GM21526 (cell line): ENCODE measurements around the gene UMODL1.
"Not testable (repeated sequence)": the region's sequence is repeated elsewhere in the genome, so short reads cannot be mapped to it uniquely, and the experiment has no call there.

Experiments
- ATAC-seq: cut with Tn5 transposase; IDR thresholded peaks from one replicate; pipeline ENCODE4 v1.9.1; 2021; ENCODE audit warnings: moderate library complexity; ENCODE audit not compliant: unreplicated experiment, low FRiP score

The UMODL1 gene

DNA sequence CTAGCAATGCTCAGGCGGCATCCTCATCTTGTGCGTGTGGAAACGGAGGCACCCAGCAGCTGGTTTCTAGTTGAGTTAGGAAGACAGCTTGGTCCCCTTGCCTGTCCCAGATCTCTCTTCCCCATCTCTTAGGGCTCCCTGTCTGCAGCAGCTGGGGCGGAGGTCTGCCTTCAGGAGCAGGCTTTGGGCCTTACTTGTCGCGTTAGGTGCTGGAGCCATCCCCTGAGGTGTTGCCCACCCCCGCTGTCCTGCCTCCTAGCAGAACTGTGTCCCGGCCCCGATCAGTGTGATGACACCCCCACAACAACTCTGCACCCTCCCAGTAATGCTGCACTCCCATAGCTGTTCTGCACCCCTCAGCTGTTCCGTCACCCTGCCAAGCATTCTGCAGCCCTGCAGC lies 40.7 kb downstream of the UMODL1 start:
- ATAC-seq = no peak

DNA sequence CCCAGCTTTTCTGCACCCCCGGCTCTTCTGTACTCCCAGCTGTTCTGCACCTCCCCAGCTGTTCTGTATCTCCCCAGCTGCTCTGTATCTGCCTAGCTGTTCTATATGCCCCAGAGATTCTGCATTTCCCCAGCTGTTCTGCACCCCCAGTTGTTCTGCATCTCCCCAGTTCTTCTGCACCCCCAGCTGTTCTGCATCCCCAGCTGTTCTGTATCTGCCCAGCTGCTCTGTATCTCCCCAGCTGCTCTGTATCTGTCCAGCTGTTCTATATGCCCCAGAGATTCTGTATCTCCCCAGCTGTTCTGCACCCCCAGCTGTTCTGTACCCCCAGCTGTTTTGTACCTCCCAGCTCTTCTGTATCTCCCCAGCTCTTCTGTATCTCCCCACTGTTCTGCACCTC lies 41.1 kb downstream of the UMODL1 start:
- ATAC-seq = no peak

DNA sequence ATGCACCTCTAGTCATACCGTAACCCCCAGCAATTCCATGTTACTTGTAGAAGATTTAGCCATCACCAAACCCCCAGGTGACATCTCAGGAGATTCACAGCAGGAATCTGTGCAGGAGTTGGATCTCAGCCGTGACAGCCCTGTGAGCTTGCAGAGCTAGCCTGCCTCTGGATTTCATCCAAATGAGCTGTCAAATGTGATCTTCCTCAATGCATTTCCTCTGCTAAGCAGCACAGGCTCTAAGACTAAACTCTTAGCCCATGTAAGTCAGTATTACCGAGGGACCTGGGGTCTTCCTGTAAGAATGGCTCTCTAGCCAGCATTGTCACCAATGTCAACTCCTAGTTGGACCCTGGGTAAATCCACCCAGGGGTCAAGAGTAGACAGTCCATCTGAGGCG lies 41.7 kb downstream of the UMODL1 start:
- no peak for ATAC-seq

DNA sequence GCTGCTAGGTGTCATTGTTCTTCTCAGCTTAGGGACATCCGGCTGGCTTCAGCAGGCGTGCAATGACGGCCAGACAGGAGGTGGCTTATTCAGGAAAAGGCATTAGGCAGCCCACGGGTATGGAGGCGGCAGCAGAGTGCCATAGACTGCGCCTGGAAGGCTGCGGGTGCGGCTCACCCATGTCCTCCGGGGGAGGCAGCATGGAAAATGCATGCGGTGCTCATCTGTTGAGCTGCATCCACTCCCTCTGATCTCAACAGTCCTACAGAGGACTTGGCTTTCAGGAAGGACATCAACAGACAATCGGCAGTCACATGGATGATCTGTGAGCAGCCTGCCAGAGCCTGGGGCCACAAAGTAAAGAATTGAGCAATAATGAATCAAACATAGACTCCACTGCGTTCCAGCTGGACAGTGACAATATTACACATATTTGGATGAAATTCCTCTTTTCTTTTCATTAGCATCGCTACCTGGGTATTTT lies 42.9 kb downstream of the UMODL1 start:
- ATAC-seq = no peak

DNA sequence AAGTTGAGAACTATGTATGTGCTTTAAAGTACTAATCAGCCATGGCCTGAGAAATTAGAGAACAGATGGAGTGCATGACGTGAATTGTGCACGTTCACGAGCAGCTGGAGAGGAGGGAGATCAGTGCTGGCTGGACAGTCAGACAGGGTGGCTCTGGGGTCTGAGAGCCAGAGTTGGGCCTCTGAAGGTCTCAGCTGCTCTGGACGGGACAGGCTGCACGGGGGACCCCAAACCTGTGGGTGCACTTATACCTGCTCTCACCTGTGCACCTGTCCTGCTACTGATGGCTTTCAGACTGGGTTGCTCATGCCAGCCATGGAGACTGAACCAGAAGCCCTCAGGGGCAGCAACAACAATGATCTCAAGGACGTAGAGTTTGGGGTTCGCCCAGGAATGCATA lies 43.5 kb downstream of the UMODL1 start:
- ATAC-seq = no peak

DNA sequence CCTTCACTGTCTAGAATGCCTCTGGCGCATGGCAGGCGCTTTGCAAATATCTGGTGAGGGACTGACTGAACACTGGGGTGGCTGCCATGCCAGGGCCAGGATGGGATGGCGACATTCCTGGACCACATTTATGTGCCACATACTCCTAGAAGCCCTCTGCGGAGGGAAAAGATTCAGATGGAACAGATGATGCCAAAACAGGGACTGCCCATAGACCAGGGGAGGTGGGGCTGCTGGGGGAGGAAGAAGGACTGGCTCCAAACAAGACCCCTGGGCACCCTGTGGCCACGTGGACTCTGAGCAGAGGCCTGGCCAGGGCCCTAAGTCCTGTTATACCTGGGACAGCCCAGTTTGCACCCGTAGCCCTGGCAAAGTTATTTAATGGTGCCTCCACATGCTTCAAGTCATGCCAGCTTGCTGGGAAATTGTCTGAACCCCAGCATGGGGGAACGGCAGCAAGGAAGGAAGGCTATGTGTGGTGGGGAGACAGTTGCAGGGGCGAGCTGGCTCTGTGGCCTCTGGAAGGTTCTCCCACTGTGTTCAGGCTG lies 44.1 kb downstream of the UMODL1 start:
- no peak for ATAC-seq

DNA sequence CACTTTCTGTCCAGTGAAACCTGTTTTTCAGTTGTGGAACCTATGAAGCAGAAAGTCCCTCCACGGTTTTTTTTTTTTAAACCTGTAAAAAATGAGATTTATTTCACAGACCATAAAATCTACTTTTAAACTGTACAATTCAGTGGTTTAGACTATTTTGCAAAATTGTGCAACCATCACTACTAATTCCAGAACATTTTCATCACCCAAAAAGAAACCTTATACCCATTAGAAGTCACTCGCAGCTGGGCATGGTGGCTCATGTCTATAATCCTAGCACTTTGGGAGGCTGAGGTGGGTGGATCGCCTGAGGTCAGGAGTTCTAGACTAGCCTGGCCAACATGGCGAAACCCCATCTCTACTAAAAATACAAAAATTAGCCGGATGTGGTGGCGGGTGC lies 45.4 kb downstream of the UMODL1 start:
- not testable (repeated sequence) for ATAC-seq

DNA sequence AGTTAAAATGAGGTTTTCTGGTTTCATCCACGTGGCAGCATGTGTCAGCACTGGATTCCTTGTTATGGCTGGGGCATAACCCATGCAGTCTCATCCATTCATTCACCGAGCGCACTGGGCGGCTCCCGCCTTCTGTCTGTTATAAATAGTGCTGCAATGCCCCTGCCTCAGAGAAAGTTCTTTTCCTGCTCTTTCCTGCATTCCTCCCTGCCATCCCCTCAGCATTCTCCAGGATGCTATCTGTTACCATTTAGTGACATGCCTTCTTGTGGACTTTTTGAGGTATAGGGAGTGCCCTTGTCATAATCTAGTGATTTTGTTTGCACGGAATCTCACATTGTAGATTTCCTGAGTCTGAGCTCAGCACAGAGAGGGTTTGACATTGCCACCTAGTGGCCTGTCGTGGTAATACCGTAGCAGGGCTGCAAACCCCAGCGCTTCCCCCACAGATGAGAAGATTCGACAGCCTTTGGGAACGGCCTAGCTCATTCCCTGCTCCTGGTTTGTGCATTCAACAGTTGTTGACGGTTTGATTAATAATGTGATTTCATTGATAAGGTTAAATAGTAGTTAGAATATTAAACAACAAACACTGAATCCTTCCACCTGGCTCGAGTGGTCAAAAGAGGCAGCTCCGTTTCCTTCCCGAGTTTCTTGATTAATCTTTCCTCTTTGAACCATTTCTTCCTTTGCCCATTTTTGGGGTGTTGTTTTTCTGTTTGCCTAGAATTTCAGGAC lies 46.3 kb downstream of the UMODL1 start:
- ATAC-seq = peak; percentile 57

DNA sequence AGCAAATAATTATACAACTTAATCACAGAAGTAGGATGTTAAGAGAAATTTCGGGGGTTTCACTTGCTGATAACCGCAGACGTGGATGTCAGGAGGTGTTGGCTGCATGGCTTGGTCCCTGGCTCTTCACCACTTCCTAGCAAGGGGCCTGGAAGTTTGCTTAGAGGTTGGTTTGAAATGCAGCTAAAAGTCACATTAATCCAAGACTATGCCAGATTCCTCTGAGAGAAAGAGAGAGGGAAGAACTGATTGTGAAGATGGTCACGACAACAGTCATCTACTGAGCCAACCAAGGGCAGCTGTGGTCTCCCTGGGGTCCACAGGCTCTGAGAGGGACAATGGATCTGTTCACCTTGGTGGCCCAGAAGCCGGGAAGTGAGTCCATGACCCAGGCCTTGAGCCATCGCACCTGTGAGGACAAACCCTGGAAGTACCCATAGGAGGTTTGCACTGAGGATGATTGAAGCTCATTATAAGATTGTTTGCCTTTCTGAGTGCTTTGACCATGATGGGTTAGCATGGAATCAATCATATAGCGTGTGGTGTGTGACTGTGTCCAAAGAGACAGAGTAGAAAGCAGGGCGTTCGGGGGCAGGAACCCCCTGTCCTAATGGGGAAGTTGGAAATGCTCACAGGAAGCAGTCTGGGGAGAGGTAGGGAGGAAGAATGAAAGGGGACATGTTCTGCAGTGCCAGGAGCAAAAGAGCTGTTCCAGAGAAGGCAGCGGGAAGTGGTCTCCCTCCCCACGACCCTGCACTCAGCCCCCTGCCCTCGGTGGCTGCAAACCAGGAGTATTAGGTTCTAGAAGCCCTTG lies 47.1 kb downstream of the UMODL1 start:
- no peak for ATAC-seq

DNA sequence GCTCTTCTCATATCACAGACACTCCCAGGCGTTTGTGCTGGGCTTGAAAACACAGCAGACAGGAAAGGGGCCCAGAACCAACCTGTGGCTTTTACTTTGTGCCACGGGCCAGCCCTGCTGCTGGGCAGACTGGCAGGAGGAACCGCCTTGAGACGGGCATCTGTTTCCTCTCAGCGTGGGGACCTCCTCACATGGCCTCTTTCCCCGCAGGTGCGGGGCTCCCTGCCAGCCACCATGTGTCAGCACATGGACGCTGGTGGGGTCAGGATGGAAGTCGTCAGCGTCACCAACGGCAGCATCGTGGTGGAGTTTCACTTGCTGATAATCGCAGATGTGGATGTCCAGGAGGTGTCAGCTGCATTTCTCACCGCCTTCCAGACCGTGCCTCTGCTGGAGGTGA lies 47.8 kb downstream of the UMODL1 start:
- no peak for ATAC-seq

DNA sequence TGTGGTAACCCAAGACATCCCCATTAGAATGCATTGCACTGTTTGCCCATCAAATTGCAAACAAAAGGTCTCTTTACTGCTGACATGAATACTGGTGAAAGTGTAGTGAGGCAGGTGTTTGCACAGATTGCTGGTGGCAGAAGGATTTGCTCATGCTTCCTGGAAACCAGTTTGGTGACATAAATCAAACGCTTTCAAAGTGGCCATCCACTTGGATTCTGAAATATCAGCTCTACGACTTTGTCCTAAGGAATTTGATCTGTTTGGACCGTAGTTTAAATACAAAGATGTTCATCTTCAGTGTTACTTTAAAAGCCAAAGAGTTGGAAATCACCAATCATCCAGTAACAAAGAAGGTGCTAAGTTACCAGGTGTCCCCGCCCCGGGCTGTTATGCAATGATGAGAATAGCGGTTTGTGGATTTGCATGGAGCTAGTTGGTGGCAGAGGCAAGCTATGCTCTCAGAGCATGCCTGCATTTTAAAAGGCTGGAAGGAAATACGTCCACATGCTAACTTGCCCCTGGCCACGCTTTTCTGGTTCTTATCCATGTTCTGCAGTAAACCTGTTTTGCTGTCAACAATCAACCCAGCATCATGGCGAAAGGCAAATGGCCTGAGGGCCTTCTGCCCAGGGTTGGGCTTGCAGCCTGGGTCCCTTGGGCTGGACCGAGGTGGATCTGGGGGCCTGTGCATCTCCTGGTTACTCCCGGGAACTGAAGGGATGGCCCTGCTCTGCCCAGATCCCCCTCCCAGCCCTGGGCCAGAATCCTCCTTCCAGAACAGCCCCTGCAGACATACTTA lies 49.2 kb downstream of the UMODL1 start:
- ATAC-seq = no peak

DNA sequence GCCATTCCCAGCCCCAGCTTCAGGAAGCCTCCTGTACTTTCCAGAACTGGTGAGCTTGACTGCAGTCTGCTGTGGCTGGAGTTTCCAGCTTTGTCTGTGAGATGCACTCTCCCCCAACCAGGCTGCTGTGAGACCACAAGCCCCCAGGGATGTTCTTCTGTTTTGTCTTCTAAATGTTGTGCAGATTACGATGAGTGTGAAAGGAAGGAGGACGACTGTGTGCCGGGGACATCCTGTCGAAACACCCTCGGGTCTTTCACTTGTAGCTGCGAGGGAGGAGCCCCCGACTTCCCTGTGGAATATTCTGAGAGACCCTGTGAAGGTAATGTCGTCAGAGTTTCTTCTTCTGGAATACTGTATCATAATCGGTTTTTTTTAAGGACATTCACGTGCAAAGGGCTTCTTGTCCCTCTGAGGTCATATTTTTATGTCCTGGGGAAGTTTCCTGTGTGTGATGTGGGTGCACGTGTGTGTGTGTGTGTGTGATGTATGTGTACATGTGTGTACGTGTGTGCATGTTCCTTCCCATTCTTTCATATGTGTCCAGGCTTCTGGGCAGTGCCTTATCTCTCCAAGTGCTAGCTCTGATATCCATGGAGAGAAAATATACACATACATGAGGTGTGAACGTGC lies 49.9 kb downstream of the UMODL1 start:
- ATAC-seq = no peak

DNA sequence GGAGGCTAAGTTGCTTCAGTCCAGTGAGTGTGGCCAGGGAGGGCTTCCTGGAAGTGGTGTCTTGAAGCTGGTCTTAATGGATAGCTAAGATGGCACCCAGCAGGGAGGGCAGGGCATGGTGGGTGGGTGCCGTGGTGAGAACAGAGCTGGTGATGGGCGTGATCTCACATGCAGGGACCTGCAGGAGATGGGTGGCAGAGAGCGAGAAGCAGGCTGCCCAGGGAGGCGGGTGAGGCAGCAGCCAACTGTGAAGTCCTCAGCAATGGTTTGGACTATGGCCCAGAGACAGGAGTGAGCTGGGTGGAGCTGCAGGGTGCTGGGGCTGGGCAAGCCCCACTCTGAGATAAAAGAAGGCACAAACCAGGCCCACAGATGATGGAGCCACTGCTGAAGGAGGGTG lies 50.7 kb downstream of the UMODL1 start:
- no peak for ATAC-seq

DNA sequence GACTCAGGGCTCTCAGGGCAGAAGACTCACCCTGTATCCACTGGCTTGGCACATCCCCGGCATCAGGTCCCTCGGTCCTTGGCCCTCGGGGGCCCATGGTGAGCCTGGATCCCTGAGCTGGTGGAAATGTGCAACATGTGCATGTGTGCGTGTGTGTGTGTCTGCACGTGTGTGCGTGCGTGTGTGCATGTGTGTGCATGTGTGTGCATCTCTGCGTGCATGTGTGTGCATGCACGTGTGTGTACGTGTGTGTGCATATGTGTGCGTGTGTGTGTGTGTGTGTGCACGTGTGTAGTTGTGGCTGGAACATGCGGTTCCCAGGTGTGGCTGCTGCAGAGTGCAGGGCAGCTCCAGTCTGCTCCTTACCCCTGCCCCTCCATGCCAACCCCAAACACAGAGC lies 51.3 kb downstream of the UMODL1 start:
- ATAC-seq = no peak

DNA sequence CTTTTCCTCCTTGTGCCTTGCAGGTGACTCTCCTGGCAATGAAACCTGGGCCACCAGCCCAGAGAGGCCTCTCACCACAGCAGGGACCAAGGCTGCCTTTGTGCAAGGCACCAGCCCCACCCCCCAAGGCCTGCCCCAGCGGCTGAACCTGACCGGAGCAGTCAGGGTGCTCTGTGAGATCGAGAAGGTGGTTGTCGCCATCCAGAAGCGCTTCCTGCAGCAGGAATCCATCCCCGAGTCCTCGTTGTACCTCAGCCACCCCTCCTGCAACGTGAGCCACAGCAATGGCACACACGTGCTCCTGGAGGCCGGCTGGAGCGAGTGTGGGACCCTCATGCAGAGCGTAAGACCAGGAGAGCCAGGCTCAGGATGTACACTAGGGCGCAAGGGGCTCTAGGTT lies 51.7 kb downstream of the UMODL1 start:
- no peak for ATAC-seq

DNA sequence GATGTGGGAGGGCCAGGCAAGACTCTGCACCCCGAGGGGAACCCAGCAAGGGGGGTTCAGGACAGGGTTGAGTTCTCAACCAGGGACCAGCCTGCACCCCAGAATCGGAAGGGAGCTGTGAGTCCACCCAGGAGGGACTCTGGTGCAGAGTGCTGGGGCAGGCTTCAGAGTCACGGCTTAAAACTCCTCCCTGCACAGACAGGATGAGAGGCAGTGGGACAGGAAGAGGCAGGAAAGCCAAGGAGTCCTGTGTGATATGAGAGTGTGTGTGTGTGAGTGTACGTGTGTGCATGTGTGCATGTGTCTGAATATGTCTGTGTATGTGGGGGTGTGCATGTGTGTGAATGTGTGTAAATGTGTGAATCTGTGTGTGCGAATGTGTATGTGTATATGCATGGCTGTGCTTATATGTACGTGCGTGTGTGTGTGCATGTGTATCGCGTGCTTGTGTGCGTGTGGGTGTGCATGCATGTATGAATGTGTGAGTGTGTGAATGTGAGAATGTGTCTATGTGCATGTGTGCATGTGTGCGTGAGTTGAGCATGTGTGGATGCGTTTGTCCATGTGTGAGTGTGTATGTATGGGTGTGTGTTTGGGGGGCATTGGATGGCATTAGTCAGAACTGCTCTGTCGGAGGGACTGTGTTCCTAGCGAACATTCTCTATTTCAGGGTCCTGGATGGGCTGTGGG lies 52.2 kb downstream of the UMODL1 start:
- ATAC-seq = no peak

DNA sequence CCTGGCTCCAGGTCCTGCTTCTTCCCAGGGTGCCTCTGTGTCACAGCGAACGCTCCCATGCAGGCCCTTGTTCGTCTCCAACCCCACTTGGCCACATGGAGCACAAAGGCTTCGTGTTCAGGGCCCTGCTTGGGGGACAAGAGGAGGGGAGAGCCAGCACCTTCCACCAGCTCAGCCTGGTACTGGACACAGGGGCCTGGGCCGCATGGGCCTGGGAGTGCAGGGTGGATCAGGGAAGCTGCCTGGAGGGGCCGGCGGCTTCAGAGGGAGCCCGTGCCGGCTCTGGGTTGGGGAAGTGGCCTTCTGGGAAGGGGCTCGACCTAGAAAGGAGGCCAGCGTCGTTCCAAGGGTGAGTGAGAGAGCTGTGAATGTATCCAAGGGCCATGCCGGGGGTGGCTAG lies 53.0 kb downstream of the UMODL1 start:
- no peak for ATAC-seq

DNA sequence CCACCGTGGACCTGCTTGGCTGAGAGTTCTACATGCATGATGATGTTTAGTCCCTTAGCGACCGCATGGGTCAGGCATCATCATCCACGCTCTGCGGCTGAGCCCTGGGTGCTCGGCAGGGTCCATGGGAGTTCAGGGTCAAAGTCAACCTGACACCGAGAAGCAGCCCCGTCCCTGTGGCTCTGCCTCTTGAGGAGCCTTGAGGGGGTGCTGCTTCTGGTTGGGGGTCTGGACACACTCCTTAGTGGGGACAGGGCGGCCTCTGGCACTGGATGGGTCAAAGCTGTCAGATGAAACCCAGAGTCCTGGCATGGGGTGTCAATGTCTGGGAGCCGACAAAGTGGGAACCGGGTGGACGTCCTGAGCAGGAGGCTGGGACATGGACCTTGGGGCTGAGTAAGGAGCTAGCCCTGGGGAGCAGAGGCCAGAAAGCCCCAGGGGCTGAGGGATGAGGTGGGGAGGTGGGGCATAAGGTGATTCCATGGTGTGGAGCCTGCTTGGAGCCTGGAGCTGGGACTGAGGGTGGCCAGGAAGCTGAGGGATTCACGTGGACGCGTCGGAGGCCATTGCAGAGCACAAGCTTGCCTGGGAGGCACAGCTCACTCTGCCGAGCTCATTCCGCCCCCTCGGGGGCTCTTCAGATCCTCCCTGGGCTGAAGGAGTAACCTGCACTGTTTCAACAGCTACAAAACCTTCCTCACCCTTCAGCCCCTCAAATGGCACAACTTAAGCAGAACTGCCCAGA lies 53.9 kb downstream of the UMODL1 start:
- no peak for ATAC-seq
